ENCODE measurements around the gene TM7SF3.
"Not testable (repeated sequence)": the region's sequence is repeated elsewhere in the genome, so short reads cannot be mapped to it uniquely, and the experiment has no call there.

TM7SF3 gene

DNA sequence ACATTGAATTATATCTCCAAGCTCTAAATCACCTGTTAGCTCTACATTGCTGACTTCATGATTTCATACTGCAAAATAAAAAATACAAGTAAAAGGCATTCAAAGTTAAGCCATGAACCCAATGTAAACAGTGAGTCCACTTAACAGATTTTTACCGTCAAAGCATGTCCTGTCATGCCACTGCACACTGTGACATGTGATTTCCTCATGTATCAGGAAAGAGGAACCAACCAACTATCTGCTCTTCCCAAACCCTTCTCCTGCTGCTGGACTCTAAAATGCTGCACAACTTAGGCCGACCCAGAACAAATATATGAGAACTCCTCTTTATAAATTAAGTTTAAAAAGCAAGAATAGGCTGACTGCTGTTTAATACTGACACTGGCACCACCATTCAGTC is 37.5 kb downstream of the TM7SF3 start:
- DNase-seq = no peak

DNA sequence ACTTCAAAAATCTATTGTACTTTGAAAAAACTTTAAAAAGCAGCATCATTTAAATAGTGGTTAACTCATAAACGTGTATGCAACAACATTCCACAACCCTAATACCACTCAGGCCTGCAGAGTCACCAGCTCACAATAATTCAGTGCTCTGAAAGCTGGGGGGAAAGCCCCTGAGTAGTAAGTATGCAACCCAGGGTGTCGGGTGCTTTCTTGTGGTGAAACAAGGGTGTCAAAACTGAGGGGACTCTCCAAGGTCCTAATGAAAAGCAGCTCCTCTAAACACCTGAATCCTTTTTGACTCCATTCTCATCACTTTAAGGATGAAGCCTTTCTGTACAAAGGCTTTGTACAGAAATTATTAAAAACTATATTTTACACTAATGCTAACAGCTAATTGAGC is 42.2 kb downstream of the TM7SF3 start:
- DNase-seq = peak; percentile 42

DNA sequence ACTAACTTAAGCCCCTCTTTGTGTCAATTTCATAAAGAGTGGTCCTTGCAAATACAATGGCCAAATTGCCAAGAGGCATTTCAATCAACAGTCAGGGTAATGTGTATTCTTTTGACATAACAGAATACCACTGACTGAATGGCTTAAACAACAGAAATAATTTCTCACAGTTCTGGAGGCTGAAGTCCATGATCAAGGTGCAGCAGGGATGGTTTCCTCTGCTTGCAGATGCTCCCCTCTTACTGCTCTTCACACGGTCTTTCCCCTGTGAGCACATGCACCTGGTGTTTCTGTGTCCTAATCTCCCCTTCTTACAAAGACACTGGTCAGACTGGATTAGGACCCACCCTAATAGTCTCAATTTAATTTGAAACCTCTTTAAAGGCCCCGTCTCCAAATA is 44.0 kb downstream of the TM7SF3 start:
- DNase-seq = no peak

DNA sequence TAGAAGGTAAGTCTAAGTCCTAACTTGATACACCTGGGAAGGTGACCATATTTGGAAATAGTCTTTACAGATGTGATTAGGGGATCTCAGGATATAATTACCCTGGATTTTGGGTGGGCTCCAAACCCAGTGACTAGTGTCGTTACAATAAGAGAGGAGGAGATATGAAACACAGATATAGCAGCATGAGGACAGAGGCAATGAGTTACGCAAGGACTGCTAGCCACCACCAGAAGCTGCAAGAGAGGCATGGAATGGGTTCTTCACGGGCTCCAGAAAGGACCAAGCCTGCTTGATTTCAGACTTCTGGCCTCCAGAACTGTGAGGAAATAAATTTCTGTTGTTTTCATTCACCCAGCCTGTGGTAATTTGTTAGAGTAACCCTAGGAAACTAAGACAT is 47.3 kb downstream of the TM7SF3 start:
- DNase-seq = no peak

DNA sequence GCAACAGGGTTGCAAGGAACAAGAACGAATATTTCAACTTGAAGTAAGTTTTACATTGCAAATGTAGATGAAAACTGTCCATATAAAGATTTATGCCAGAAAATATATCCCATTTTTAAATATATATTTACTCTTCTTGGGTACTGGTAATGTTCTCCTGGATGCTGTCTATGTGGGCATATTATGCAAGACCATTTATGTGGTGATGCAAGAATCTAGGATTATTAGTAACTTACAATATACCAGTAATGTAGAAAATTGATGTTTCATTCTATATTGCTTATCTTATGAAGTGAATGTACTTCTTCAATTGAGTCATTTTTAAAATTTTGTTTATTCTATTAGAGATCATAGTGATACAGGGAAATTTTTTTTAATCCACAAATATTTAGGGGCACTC is 50.8 kb downstream of the TM7SF3 start:
- no peak for DNase-seq

DNA sequence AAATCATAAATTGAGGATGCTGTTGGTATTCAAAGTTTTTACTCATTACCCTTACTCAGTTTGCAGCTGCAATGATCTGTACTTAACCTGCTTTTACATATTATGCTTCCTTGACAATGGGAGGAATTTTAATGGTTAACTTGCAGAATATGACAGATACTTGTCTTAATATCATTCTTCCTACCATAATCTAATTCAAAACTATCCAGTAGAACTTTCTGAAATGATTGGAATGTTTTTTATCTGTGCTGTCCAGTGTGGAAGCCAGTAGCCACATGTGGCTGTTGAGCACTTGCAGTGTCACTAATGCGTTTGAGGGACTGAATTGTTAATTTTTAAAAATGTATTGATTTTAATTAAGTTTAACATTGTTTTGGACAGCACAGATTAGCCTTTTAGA is 52.4 kb downstream of the TM7SF3 start:
- DNase-seq = no peak

DNA sequence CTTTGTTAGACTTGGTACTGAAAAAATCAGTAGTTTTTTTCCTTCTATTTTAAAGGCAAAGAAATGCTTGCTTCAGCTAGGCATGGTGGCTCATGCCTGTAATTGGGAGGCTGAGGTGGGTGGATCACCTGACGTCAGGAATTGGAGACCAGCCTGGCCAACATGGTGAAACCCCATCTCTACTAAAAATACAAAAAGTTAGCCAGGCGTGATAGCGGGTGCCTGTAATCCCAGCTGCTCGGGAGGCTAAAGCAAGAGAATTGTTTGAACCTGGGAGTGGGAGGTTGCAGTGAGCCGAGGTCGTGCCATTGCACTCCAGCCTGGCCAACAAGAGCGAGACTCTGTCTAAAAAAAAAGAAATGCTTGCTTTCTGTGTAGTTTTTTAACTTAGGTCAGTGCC is 52.8 kb downstream of the TM7SF3 start:
- DNase-seq = not testable (repeated sequence)

DNA sequence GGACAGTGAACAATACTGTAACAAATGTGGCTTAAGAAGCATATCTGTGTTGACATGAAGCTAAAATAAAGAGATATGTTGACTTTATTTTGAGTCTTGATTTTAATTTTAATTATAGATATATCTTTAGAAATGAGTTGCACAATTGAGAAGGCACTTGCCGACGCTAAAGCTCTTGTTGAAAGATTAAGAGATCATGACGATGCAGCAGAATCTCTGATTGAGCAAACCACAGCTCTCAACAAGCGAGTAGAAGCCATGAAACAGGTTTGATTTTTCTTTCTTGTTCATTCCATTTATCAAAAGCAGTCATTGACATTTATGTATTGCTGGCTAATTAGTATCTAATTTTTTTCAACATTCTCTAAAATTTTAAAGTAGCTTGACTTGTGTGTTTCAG is 60.2 kb downstream of the TM7SF3 start:
- no peak for DNase-seq

DNA sequence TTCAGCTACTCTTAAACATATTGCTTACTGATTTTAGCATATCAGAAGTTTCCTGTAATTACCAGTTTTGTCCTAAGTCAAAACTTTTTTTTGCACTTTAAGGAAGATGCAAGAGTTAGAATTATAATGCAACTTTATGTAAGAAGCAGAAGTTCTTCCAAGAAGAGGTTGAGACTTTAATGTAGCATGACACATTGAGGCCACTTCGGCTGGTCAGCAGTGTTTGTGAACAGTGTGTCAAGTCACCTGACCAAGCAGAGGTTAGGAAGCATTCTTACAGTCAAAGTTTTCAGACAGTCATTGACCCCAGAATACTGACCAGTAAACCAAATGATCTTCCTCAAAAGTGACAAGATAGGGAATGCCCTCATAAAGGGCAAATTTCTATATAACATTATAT is 60.7 kb downstream of the TM7SF3 start:
- no peak for DNase-seq

DNA sequence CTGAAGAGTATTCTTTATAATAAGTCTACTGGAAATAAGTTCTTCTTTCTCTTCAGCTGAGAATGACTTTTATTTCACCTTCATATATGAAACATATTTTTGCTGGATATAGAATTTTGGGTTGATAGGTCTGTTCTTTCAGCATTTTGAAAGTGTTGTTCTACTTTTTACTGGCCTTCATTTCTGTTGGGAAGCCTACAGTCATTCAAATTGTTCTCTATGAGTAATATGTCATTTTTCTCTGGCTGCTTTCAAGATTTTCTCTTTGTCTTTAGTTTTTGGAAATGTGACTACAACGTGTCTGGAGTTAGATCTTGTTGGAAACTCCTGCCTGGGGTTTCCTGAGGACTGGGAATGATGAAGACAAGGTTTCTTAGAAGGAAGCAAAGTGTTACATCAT is 65.9 kb downstream of the TM7SF3 start:
- DNase-seq = no peak

DNA sequence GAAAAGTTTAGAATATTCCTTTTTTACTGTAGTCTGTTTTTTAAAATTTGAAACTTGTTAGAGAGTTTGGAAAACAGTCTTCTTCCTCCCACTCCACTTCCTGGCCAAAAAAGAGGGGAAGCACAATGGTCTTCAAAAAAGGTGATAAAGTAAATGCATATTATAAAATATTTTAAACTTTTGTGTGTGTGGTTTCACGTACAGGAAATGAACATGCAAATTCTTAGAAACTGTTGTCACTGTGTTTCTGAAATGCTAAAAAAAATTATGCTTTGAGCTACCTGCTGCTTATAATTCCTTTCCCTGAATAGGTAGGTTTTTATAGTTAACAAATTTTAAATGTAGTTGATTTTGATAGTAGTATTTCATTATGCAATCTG is 73.0 kb downstream of the TM7SF3 start:
- no peak for DNase-seq

DNA sequence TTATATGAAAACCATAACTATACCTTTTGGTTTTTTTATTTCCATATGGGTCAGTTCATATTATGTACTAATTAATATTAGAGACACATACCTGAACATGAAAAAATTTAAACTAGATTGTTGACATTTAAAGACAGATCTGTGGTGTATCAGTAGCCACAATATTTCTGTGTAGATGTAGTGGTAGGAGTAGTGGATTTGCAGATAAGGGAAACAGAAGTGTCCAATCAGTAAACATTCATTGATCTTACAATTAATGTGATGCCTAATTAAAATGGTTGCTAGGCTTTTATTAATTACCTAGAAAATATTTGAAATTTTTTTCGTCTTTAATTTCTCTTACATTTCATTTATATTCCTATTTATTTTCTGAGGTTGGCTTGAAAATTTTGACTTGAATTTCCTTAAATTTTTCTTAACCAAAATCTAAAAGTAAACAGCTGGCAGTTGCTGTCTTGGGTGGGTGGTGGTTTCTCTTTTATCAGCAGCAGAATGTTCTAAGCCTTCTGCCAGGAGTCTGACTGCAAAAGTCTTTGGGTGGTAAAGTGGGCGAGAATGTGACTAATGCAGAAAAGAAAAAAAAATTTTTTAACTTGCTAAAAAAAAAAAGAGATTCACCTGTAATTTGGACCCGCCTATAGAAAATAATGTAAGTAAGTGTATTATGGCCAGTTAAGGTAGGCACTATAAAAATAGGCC is 73.5 kb downstream of the TM7SF3 start:
- no peak for DNase-seq

DNA sequence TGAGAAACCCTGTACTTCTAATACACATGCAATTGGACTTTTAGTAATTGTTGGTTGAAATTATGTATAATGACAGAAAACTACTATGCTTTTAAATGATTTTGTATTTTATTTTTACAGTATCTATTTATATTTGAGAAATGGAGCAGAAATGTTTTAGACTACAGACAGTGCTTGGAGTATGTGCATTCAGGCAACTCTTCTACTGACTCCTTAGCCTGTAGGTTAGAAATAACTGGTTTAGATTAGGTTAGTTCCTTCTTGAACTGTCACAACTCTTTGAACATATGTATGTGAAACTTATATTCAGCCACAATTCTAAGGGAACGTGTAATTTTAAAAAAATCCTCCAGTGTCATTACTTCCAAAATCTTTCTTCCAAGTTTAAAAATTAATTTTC is 74.2 kb downstream of the TM7SF3 start:
- no peak for DNase-seq

DNA sequence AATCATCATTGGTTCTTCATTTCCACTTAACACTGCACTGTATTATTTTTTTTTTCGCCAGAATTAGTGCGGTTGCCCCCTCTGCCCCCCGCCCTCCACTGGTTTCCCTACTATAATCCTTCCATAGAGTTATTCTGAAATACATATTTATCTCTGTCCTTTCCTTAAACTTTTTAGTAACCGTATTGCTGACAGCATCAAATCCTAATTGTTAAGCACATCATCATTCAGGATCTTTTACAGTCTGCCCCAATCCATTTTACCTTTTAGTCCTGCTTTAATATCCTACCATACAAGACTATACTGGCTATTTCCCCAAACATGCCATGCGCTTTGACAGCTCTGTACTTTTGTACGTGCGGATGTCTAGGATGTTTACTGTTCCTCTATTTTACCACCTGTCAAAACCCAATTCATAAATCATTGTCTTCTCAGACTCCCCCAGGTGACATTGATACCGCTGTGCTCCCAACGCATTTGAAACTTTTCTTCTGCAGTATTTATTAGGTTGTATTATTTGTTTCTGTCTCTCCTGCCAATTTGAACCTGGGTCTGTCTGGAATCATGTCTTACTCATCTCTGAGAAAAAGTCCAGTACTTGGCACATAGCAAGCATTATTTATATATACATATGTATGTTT is 74.9 kb downstream of the TM7SF3 start:
- no peak for DNase-seq

DNA sequence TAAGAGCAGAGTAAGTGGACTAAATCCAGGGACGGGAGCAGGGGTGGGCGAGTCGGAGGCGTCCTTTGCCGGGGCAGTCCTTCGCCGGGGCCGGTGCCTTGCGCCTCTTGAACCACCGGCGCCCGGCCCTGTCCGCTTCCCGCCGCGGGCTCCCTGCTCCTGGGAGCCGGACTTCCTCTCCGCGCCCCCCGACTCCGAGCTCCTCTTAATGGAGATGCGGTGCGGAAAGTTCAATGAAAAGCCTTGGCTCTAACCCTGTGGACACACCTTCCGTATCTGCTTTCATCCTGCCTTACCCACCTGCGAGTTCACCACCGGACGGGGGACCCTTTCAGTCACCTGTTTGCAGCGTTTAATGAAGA is 75.5 kb downstream of the TM7SF3 start:
- DNase-seq = no peak

DNA sequence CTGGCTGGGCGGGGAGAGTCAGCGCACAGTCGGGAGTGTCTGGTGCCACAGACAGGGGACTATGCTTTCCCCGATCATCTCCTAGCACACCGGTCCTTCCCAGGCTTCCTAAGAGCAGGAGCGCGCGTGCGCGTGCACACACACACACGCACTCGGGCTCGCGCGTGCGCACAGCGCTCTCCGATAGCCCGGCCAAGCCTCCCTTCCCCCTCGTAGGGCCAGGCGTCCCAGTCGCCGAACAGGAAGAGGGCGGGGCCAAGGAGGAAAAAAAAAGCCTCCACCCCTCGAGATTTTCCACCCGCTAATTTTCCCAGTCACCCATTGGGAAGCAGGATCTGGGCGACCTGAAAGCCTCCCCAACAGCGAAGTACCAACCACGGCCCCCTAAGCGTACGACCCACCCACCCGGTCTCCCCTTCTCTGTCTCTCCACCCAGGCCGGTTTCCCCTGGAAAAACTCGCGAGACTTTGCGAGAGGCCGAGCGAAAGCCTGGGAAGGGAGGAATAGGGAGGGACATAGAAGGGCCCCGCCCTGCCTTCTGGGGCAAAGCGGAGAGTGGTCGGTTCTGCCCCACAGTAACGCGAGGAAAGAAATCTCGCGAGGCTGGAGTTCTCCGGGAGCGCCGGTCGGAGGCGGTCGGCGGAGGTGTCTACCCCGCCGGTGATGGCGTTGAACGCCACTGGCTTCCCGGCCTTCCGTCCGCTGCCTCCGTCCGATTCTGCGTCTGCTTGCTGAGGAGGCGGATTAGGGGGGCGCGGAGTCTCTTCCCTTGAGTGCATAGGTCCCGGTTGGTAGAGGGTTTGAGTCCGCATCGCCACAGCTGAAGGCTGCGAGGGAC is 76.1 kb downstream of the TM7SF3 start, which contains the start of the genes FGFR1OP2 and INTS13:
TSS of gene FGFR1OP2 (plus strand) at position 608 of the 838 bp plus-strand sequence. CDS start 15,689 bp downstream, outside the sequence.
TSS of gene INTS13 (minus strand) at position 119 of the 838 bp plus-strand sequence. CDS start 1,178 bp downstream, outside the sequence.
- DNase-seq = peak; percentile 96

DNA sequence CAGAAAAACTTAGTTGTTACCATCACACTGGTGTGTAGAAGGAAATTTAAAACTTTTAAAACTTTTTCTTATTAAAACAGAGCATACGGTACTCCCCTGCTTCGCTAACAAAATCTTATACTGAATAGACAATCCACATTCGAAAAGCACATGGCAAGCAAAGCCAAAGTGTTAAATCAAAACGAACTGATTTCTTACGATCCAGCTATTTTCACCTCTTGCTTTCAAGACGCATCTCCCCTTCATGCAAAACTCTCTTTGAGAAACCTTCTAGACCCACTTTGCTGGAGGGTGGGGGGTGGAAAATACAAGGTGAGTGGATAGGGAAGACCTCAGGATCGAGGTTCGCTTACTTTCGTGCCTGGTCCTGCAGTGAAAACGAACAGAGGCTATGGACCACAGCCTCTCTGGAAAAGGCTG is 76.7 kb downstream of the TM7SF3 start:
- no peak for DNase-seq

DNA sequence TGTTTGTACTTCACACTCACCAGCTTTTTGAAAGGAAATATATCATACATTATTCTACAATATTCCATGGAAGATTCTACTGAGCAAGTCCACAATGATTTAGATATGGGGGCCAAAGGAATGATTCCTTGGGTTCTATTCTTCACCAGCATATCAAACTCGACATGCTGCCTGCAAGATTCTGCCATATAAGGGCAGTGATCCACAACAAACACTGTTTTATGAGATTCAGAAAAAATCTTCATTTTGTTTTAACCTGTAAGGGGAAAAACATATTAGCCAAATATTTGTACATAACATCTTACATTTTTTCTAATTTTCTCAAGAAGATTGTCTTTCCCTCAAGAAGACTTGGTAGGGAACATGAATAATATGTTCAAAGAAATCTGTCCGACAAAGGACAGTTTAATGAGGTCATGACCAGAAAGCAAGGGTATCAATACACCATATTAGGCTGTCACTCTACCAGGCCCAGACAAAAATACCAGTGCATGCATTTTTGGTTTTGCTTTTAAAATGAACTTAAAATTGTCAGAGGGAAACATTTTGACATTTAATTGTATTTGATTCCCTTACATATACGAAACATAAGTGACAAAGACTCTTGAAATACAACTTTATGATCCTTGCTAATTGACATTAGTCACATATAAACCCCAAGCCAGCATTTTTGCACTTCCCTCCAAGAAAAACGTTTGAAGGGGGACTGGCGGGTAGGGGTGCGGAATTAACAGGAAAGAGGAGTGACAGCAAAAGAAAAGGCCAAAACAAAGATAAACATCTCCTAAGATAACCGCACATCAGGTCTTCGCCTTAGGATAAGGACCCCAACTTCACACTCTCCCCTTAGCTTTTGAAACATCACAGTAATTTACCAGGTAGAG is 77.4 kb downstream of the TM7SF3 start:
- DNase-seq = peak; percentile 4

DNA sequence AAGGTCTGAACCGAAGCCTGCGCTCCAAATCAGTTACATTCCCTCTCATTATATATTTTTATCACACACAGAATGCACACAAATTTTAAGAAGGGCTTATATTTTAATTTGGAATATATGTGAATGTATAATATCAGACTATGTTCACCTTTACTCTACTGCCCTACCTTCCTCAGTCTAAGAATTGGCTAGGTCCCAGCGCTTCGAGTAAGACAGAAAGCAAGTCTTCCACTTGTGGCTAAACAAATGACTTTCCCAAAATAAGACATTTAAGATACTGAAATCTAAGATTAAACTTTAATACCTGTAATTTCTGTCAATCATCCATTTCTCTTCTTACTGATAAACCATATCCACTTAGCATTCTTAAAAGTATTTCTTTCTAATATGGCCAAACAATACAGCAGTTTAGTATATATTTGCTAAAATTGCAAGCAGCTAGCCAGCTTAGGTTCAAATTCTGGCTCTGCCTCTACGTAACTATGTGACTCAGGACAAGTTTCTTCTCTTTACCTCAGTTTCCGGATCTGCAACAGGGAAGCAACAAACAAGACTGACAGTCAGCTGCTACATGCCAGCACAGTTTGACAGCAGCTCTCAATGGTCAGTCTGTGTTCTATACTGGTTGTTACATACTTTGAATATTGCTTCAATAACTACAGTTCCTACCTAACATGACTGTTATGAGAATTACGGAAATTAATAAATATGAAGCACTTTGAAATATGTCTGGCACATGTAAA is 78.4 kb downstream of the TM7SF3 start:
- no peak for DNase-seq

DNA sequence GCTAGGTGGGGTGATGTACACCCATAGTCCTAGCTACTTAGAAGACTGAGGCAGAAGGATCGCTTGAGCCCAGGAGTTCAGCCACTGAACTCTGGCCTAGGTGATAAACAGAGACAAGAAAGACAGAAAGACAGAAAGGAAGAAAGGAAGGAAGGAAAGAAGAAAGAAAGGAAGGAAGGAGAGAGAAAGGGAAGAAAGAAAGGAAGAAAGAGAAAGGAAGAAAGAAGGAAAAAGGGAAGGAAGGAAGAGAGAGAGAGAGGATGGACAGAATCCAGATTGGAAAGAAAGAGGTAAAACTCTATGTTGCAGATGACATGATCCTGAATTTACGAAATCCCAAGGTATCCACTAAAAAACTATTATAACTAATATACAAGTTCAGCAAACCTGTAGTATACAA is 84.6 kb downstream of the TM7SF3 start:
- DNase-seq = no peak

DNA sequence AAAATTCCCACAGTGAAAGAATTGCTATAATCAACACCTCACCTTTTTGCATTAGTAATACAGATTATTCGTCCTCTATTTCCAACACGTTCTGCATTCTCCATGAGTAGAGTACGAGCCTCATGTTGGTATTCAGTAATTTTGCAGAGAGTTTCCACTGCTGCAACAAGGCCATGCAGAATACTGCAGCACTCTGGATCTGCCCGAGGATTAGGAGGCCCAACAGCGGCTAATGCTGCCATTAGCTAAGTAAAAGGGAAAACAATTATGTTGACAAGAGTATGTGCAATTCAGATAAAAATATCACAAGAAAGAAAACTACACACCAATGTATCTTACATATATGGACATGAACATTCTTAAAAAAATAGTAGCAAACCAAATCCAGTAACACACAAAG is 85.5 kb downstream of the TM7SF3 start:
- no peak for DNase-seq

Data from T-helper 9 cell (primary cell).